OCI-LY3 (cell line): ENCODE measurements around the gene LARGE1.

Experiments used
- H2AFZ ChIP-seq: fragments of 200-600, 300-600 bp; shearing (Covaris generic); 2 replicates; pipeline ENCODE4 v1.6.0; 2014; ENCODE audit warnings: antibody characterized with exemption, low read depth, low read length
- H3K27ac ChIP-seq: fragments of 200-600, 300-600 bp; sonication (generic); 2 replicates; pipeline ENCODE4 v1.5.1; 2014; ENCODE audit warnings: mild to moderate bottlenecking, low read length, moderate library complexity, mixed read lengths
- H3K27me3 ChIP-seq: fragments of 200-600, 300-600 bp; sonication (generic); 2 replicates; pipeline ENCODE4 v1.6.1; 2014; ENCODE audit warnings: low read depth, low read length, mixed read lengths
- H3K36me3 ChIP-seq: fragments of 200-600, 300-600 bp; sonication (generic); replicated peaks from 2 replicates; pipeline ENCODE3; 2014; ENCODE audit warnings: low read depth, low read length, mixed read lengths
- H3K4me1 ChIP-seq: fragments of 300-600, 200-600 bp; sonication (generic); 2 replicates; pipeline ENCODE4 v1.6.1; 2014; ENCODE audit warnings: low read length, mixed read lengths
- H3K4me2 ChIP-seq: fragments of 200-600, 300-600 bp; sonication (generic); 2 replicates; pipeline ENCODE4 v1.6.1; 2014; ENCODE audit warnings: low read length, mixed read lengths
- H3K4me3 ChIP-seq: fragments of 300-600, 200-600 bp; sonication (generic); 2 replicates; pipeline ENCODE4 v1.5.1; 2014; ENCODE audit warnings: antibody characterized with exemption, mild to moderate bottlenecking, low read length, moderate library complexity
- H3K79me2 ChIP-seq: fragments of 300-600, 200-600 bp; shearing (Covaris generic); 2 replicates; pipeline ENCODE4 v1.6.1; 2014; ENCODE audit warnings: mild to moderate bottlenecking, low read length, mixed read lengths
- H3K9ac ChIP-seq: fragments of 300-600, 200-600 bp; shearing (Covaris generic); 2 replicates; pipeline ENCODE4 v1.6.0; 2014; ENCODE audit warnings: mild to moderate bottlenecking, low read length, moderate library complexity
- H3K9me3 ChIP-seq: fragments of 200-600, 300-600 bp; shearing (Covaris generic); 2 replicates; pipeline ENCODE4 v1.6.1; 2014; ENCODE audit warnings: low read length, mixed read lengths; ENCODE audit not compliant: insufficient read depth
- H4K20me1 ChIP-seq: fragments of 200-600, 300-600 bp; sonication (generic); 2 replicates; pipeline ENCODE4 v1.6.1; 2016; ENCODE audit warnings: low read length, mixed read lengths; ENCODE audit not compliant: insufficient read depth
- EZH2phosphoT487 ChIP-seq: fragments of 200-600 bp; shearing (Covaris generic); IDR thresholded peaks from 2 replicates; pipeline ENCODE4 v1.6.1; 2018; ENCODE audit warnings: antibody characterized with exemption, mixed run types, low read depth
- TF ChIP-seq, protein P1 (sequence below): fragments of 200-600, 300-600 bp; sonication (generic); IDR thresholded peaks from 2 replicates; pipeline ENCODE4 v1.5.1; 2014; ENCODE audit warnings: antibody characterized with exemption, low read length, low read depth

The LARGE1 gene

DNA sequence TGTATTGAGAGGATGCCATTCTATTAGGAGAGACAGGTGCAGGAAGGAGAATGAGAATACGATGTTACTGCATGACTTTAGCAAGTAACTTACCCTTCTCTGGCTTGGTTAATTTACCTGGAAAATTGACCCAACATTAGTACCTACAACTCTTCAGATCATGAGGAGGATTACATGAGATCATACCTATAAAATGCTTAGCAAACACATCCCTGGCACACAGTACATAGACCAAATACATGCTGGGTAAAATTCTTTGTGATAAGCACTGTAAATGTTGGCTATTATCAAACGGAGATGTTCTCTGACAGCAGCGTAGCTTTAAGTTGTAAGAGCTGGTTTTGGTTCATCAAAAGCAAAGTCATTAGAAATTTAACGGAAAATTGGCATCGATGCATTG is 28.8 kb downstream of the LARGE1 start:
- H3K9ac ChIP-seq, result no peak overlapping the region
- H3K4me2 ChIP-seq, result no peak overlapping the region
- H3K27me3 ChIP-seq, result no peaks in the 10 kb centered on the region
- peaks cover 66% of the 10 kb centered on the region for H3K4me1 ChIP-seq
- peaks cover 9% of the 10 kb centered on the region for H3K9me3 ChIP-seq
- no peak overlapping the region for H3K27ac ChIP-seq
- H2AFZ ChIP-seq, result no peak overlapping the region
- H3K4me3 ChIP-seq, result no peak overlapping the region
- TF ChIP-seq EZH2phosphoT487, result no peak
- TF ChIP-seq, protein P1, sequence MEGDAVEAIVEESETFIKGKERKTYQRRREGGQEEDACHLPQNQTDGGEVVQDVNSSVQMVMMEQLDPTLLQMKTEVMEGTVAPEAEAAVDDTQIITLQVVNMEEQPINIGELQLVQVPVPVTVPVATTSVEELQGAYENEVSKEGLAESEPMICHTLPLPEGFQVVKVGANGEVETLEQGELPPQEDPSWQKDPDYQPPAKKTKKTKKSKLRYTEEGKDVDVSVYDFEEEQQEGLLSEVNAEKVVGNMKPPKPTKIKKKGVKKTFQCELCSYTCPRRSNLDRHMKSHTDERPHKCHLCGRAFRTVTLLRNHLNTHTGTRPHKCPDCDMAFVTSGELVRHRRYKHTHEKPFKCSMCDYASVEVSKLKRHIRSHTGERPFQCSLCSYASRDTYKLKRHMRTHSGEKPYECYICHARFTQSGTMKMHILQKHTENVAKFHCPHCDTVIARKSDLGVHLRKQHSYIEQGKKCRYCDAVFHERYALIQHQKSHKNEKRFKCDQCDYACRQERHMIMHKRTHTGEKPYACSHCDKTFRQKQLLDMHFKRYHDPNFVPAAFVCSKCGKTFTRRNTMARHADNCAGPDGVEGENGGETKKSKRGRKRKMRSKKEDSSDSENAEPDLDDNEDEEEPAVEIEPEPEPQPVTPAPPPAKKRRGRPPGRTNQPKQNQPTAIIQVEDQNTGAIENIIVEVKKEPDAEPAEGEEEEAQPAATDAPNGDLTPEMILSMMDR, result no peak
- H4K20me1 ChIP-seq, result peaks cover 54% of the 10 kb centered on the region
- peaks cover 96% of the 10 kb centered on the region for H3K79me2 ChIP-seq
- peaks cover 19% of the 10 kb centered on the region for H3K36me3 ChIP-seq

DNA sequence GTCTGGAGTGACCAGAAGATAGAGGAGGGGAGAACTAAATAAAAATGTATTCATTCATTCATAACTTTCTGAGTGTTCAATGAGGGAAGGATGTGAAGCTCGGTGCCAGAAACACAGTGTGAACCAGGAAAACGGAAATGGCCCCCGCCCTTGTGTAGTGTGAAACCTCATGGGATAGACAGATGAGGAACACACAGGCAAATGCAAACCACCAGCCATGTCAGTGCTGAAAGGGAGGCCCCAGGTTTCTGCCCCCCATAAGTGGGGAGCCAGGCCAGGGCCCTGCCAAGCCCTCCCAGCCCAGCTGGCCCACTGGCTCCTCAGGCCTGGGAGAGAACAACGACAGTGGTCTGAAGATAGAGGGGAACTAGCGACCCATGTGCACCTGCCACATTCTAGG is 30.5 kb downstream of the LARGE1 start:
- H2AFZ ChIP-seq, result no peak overlapping the region
- peak overlapping the region; percentile 38 for H3K9ac ChIP-seq
- peak overlapping the region; percentile 47 for H3K27ac ChIP-seq
- peaks cover 50% of the 10 kb centered on the region for H4K20me1 ChIP-seq
- H3K4me1 ChIP-seq, result peaks cover 57% of the 10 kb centered on the region
- H3K9me3 ChIP-seq, result no peaks in the 10 kb centered on the region
- no peaks in the 10 kb centered on the region for H3K27me3 ChIP-seq
- peak overlapping the region; percentile 95 for H3K4me2 ChIP-seq
- TF ChIP-seq, protein P1, result no peak
- TF ChIP-seq EZH2phosphoT487, result no peak
- H3K36me3 ChIP-seq, result peaks cover 5% of the 10 kb centered on the region
- peak overlapping the region; percentile 70 for H3K4me3 ChIP-seq
- H3K79me2 ChIP-seq, result peaks cover 93% of the 10 kb centered on the region

DNA sequence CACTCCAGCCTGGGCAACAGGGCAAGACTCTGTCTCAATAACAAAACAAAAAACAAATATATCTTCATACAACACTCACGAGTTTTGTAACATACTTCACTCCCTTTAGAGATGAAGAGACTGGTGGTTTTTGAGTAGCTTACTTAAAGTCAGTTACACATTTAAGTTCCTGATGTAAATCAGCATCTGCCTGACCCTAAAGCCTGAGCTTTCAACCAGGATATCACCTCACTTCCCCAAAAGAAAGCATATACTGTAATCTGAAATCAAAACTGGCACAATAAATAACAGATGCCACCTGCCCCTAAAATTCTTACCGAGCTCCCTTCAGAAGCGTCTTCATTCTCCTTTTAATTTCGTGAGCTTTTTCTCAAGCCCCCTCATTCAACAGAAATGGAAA is 31.5 kb downstream of the LARGE1 start:
- peaks cover 55% of the 10 kb centered on the region for H4K20me1 ChIP-seq
- H3K4me1 ChIP-seq, result peaks cover 67% of the 10 kb centered on the region
- H3K79me2 ChIP-seq, result peaks cover 93% of the 10 kb centered on the region
- H2AFZ ChIP-seq, result no peak overlapping the region
- peak overlapping the region; percentile 70 for H3K4me3 ChIP-seq
- H3K36me3 ChIP-seq, result no peaks in the 10 kb centered on the region
- TF ChIP-seq EZH2phosphoT487, result no peak
- TF ChIP-seq, protein P1, result no peak
- H3K4me2 ChIP-seq, result peak overlapping the region; percentile 95
- no peaks in the 10 kb centered on the region for H3K27me3 ChIP-seq
- H3K9ac ChIP-seq, result peak overlapping the region; percentile 38; the same call in 1 of the 2 replicates
- no peaks in the 10 kb centered on the region for H3K9me3 ChIP-seq
- peak overlapping the region; percentile 47 for H3K27ac ChIP-seq

DNA sequence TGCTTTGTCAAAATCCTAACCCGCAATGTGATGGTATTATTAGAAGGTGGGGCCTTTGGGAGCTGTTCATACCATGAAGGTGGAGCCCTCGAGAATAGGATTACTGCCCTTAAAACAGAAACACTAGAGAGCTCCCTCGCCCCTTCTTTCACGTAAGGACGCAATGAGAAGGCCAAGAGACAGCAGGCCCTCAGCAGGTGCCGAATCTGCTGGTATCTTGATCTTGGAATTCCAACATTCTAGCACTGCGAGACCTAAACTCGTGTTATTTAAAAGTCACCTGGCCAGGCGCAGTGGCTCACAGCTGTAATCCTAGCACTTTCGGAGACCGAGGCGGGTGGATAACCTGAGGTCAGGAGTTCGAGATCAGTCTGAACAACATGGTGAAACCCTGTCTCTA is 33.1 kb downstream of the LARGE1 start:
- peaks cover 92% of the 10 kb centered on the region for H3K79me2 ChIP-seq
- no peak overlapping the region for H3K27ac ChIP-seq

More for the DNA sequence above, 33.1 kb downstream of the LARGE1 start:
- Histone ChIP-seq H3K9ac (no peak overlapping the region), H3K9me3 (no peaks in the 10 kb centered on the region), H3K36me3 (no peaks in the 10 kb centered on the region), H4K20me1 (peaks cover 57% of the 10 kb centered on the region), H3K27me3 (no peaks in the 10 kb centered on the region), H3K4me1 (peaks cover 76% of the 10 kb centered on the region), H3K4me2 (no peak overlapping the region), H2AFZ (no peak overlapping the region), H3K4me3 (no peak overlapping the region)
- TF ChIP-seq, protein P1, result no peak
- no peak for TF ChIP-seq EZH2phosphoT487
